Esophagus muscularis mucosa (tissue), 4 donors: ENCODE results near the gene CPNE6.

Experiments used
- EP300 ChIP-seq: sonication (generic); formaldehyde crosslinking; IDR thresholded peaks from one replicate; pipeline ENCODE4 v1.6.1; 2017; ENCODE audit warnings: antibody characterized with exemption
- POLR2A ChIP-seq: fragments of 450-650 bp; IDR thresholded peaks from one replicate; pipeline ENCODE4 v1.6.1; 2017; ENCODE audit warnings: antibody characterized with exemption, moderate library complexity, mild to moderate bottlenecking, low read depth
- POLR2AphosphoS5 ChIP-seq, 2 donors: sonication (generic); formaldehyde crosslinking; IDR thresholded peaks; one replicate each; pipeline ENCODE4 v1.6.1; 2017; ENCODE audit warnings: antibody characterized with exemption in 2 of 2
- TF ChIP-seq, protein P1 (sequence below), 3 experiments: fragments of 200-600 bp in 2 of 3; fragments of 450-650 bp in 1 of 3; sonication (generic) in 2 of 3; IDR thresholded peaks; one replicate each; pipeline ENCODE4 v1.5.1; 2017 to 2019; ENCODE audit warnings: antibody characterized with exemption in 3 of 3, mild to moderate bottlenecking in 2 of 3, moderate library complexity in 1 of 3

DNA sequence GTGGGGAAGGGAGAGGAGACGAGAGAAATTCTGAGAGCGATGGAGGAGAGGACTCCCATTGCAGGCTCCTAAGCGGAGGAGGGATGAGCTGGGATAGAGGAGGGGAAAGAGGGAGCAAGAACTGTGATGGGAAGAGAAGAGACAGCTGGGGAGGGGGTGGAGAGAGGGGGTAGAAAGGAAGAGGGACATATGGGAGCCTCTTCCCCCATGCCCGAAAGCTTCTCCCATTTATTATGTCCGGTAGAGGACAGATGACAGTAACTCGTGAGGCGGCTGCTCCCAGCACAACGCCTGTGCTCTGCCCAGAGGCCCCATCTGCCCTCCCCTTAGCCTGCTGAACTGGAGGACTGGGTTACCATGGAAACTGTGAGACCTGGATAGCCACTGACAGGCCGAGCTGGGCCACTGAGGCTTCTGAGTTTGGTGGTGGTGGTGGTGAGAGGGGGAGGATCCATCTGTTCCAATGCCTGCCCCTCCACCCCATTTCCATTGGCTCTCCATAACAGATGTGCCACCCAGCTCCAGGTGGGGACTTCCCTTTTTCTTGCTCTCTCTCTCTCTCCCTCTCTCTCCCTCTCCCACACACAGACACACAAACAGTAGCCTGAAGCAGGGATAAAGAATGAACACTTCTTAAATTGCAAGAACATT lies 8.3 kb downstream of the CPNE6 start:
- TF ChIP-seq, protein P1, sequence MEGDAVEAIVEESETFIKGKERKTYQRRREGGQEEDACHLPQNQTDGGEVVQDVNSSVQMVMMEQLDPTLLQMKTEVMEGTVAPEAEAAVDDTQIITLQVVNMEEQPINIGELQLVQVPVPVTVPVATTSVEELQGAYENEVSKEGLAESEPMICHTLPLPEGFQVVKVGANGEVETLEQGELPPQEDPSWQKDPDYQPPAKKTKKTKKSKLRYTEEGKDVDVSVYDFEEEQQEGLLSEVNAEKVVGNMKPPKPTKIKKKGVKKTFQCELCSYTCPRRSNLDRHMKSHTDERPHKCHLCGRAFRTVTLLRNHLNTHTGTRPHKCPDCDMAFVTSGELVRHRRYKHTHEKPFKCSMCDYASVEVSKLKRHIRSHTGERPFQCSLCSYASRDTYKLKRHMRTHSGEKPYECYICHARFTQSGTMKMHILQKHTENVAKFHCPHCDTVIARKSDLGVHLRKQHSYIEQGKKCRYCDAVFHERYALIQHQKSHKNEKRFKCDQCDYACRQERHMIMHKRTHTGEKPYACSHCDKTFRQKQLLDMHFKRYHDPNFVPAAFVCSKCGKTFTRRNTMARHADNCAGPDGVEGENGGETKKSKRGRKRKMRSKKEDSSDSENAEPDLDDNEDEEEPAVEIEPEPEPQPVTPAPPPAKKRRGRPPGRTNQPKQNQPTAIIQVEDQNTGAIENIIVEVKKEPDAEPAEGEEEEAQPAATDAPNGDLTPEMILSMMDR (IDR thresholded peaks at IDR 0.05), result no peak
- TF ChIP-seq POLR2A, result no peak
- no peak for TF ChIP-seq POLR2AphosphoS5 (IDR thresholded peaks at IDR 0.05)
- no peak for TF ChIP-seq EP300
